ENCODE measurements around the gene VAC14. TPM values are rescaled to one million over a fixed set of nuclear protein-coding genes. Genes with fewer than 3 reads are reported as not detected.

The VAC14 gene
- total RNA-seq, 4 donors from 2014 or later: 31.1 to 47.0 (median 37.0) TPM

GRCh38 chr16:70695331-70696070, 105.5 kb downstream of the VAC14 start:
- peak overlapping the region; percentile 96 to 99 (median 96) for H3K27ac ChIP-seq (replicated peaks in 1 of 4)
- intact Hi-C loops (cut with DNase I): no loop called here
- TF ChIP-seq EP300 (IDR thresholded peaks at IDR 0.05) (no peak), POLR2AphosphoS5 (IDR thresholded peaks at IDR 0.05) (no peak), POLR2A (IDR thresholded peaks at IDR 0.05; ENCODE audit: low read depth) (no peak), CTCF (IDR thresholded peaks at IDR 0.05) (no peak)
- H3K4me1 ChIP-seq: peaks cover 90 to 95% (median 95%) of the 10 kb centered on the region in 4 donors
- no peak overlapping the region for H3K4me3 ChIP-seq
- peaks cover 0 to 6% (median 0%) of the 10 kb centered on the region in 4 donors for H3K36me3 ChIP-seq
- DNase-seq (ENCODE audit: extremely low spot score): no peak
- H3K27me3 ChIP-seq: no peaks in the 10 kb centered on the region
- 56% methylated on average over 11 of the region's 14 CpGs for WGBS
- H3K9me3 ChIP-seq: no peaks in the 10 kb centered on the region

GRCh38 chr16:70694868-70695218, 106.1 kb downstream of the VAC14 start:
- TF ChIP-seq EP300 (IDR thresholded peaks at IDR 0.05) (no peak), POLR2AphosphoS5 (IDR thresholded peaks at IDR 0.05) (no peak), POLR2A (IDR thresholded peaks at IDR 0.05; ENCODE audit: low read depth) (no peak), CTCF (IDR thresholded peaks at IDR 0.05) (no peak)
- Histone ChIP-seq H3K27me3 (no peaks in the 10 kb centered on the region), H3K36me3 (peaks cover 0 to 6% (median 0%) of the 10 kb centered on the region in 4 donors), H3K27ac (replicated peaks in 1 of 4) (peak overlapping the region; percentile 96 to 99 (median 96)), H3K9me3 (no peaks in the 10 kb centered on the region), H3K4me1 (peaks cover 90 to 95% (median 95%) of the 10 kb centered on the region in 4 donors), H3K4me3 (no peak overlapping the region)
- intact Hi-C loops (cut with DNase I): no loop called here
- WGBS: 56% methylated on average over 4 of the region's 4 CpGs
- no peak for DNase-seq (ENCODE audit: extremely low spot score)

GRCh38 chr16:70694088-70694867, 106.7 kb downstream of the VAC14 start:
- DNase-seq (ENCODE audit: extremely low spot score): no peak
- peaks cover 0 to 6% (median 0%) of the 10 kb centered on the region in 4 donors for H3K36me3 ChIP-seq
- intact Hi-C loops (cut with DNase I): no loop called here
- peak overlapping the region in 1 of 4 donors; percentile 16 for H3K4me3 ChIP-seq
- TF ChIP-seq POLR2AphosphoS5 (IDR thresholded peaks at IDR 0.05) (peak in 1 of 2 donors; percentile 83), POLR2A (IDR thresholded peaks at IDR 0.05; ENCODE audit: low read depth) (no peak), CTCF (IDR thresholded peaks at IDR 0.05) (no peak), EP300 (IDR thresholded peaks at IDR 0.05) (no peak)
- H3K27ac ChIP-seq (replicated peaks in 1 of 4): peak overlapping the region; percentile 96 to 99 (median 96)
- WGBS: 61% methylated on average over 16 of the region's 17 CpGs
- H3K9me3 ChIP-seq: no peaks in the 10 kb centered on the region
- no peaks in the 10 kb centered on the region for H3K27me3 ChIP-seq
- H3K4me1 ChIP-seq: peaks cover 90 to 100% (median 96%) of the 10 kb centered on the region in 4 donors

- Histone ChIP-seq H3K27me3 (no peaks in the 10 kb centered on the region), H3K4me1 (peaks cover 100% of the 10 kb centered on the region in 4 donors), H3K9me3 (no peaks in the 10 kb centered on the region), H3K4me3 (no peak overlapping the region), H3K27ac (replicated peaks in 1 of 4) (peak overlapping the region; percentile 96 to 99 (median 96)), H3K36me3 (no peaks in the 10 kb centered on the region)
- TF ChIP-seq POLR2A (IDR thresholded peaks at IDR 0.05; ENCODE audit: low read depth) (peak; percentile 10), POLR2AphosphoS5 (IDR thresholded peaks at IDR 0.05) (peak; percentile 82 to 88), CTCF (IDR thresholded peaks at IDR 0.05) (peak in 2 of 3 experiments; percentile 1 to 7), EP300 (IDR thresholded peaks at IDR 0.05) (no peak)
- WGBS: 51% methylated on average over 20 of the region's 29 CpGs
- DNase-seq (ENCODE audit: extremely low spot score): no peak
- intact Hi-C loops (cut with DNase I): no loop called here
These were observed 107.9 kb downstream of the VAC14 start for GRCh38 chr16:70692873-70693671.

Data from esophagus muscularis mucosa (tissue), 4 donors.